Measurements from ENCODE around the gene NUTM2G. TPM values are rescaled to one million over a fixed set of nuclear protein-coding genes. Genes with fewer than 3 reads are reported as not detected.
"Not testable (repeated sequence)": the region's sequence is repeated elsewhere in the genome, so short reads cannot be mapped to it uniquely, and the experiment has no call there.

NUTM2G gene, protein sequence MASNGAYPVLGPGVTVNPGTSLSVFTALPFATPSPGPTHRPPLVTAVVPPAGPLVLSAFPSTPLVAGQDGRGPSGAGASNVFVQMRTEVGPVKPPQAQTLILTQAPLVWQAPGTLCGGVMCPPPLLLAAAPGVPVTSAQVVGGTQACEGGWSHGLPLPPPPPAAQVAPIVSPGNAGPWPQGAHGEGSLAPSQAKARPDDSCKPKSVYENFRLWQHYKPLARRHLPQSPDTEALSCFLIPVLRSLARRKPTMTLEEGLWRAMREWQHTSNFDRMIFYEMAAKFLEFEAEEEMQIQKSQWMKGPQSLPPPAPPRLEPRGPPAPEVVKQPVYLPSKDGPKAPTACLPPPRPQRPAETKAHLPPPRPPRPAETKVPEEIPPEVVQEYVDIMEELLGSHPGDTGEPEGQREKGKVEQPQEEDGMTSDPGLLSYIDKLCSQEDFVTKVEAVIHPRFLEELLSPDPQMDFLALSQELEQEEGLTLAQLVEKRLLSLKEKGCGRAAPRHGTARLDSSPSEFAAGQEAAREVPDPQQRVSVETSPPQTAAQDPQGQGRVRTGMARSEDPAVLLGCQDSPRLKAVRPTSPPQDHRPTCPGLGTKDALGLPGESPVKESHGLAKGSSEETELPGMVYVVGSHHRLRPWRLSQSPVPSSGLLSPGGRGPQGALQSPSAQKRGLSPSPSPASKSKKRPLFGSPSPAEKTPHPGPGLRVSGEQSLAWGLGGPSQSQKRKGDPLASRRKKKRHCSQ
- total RNA-seq (2014; rRNA removed; shearing (Covaris generic); ENCODE audit: low replicate concordance) = not detected in 2 replicates

DNA sequence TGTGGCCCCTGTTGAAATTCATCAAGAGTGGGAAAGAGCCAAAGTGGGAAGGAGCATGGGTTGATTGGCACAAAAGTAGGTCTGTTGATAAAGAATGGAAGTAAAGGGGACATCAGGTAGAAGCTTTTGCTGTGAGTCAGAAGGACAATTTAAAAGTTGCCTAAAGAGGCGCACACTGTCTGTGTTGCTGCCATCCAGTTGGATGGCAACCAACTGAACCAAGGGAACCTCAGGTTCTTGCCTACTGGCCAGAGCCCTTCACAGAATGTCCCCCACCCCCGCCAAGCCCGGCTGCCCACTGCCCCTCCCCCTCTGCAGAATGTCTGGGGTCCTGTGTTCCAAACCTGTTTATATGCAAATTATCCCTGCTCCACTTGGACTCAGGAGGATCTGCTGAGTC is at the start of gene NUTM2G:
Gene NUTM2G, plus strand, starts transcription at position 301 of the 400 bp plus-strand sequence. CDS start 182 bp downstream, outside the sequence.
- DNase-seq (ENCODE audit: low read depth); in situ Hi-C loops (cut with HindIII; ENCODE audit: low pct_unique_long_range_greater_than_20kb, low sequenced_read_pairs): not testable (repeated sequence)

DNA sequence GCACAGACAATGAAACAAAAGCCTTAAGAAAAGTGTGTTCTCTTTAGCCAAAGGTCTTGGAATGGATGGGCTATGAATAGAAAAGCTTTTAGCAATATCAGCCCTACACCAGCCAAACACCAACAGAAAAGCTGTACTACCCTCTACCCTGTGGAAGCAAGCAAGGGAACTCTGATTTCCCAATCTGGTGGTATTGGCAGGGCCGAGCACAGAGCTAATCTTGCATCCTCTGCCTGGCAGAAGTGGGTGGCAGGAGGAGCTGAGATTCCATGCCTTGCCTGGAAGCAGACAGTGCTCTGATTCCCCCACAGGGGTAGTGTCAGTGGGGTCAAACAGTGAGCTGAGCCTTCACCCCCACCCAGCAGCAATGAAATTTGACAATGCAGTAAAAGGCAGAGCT is 44.7 kb upstream of the NUTM2G start:
- in situ Hi-C loops (cut with HindIII; ENCODE audit: low pct_unique_long_range_greater_than_20kb, low sequenced_read_pairs) = no loop called here
- DNase-seq (ENCODE audit: low read depth) = no peak

DNA sequence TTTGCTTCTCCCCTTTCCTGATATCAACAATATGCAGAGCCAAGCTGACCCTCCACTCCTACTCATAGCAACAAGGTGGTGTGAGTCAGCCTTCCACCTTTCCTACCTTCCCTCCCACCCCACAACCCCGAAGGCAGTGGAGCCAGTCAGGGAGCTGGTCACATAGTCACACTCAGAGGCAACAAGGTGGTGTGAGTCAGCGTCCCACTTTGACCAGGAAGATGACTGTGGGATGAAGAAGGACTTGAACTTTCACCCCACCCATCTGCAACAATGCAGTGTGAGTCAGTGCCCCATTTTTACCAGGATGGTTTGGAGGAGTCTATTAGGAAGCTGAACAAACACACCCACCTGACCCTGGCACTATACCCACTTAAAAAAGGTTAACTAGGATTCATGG is 44.2 kb upstream of the NUTM2G start:
- peak; percentile 92 for DNase-seq (ENCODE audit: low read depth)
- in situ Hi-C loops (cut with HindIII; ENCODE audit: low pct_unique_long_range_greater_than_20kb, low sequenced_read_pairs) = no loop called here

DNA sequence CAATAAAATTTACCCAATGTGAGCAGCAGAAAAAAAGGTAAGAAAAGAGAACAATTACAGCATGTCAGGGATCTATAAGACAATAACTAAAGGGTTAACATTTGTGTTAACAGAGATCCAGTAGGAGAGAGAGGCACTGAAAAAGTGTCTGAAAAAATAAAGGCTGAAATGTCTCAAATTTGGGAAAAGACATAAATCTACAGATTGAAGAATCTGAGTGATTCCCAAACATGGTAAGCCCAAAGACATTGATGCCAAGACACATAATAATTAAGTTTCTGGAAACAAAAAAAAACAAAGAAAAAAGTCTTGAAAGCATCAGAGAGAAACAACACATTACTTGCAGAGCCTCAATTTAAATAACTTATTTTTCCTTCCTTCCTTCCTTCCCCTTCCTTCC is 43.2 kb upstream of the NUTM2G start:
- in situ Hi-C loops (cut with HindIII; ENCODE audit: low pct_unique_long_range_greater_than_20kb, low sequenced_read_pairs) = no loop called here
- no peak for DNase-seq (ENCODE audit: low read depth)

DNA sequence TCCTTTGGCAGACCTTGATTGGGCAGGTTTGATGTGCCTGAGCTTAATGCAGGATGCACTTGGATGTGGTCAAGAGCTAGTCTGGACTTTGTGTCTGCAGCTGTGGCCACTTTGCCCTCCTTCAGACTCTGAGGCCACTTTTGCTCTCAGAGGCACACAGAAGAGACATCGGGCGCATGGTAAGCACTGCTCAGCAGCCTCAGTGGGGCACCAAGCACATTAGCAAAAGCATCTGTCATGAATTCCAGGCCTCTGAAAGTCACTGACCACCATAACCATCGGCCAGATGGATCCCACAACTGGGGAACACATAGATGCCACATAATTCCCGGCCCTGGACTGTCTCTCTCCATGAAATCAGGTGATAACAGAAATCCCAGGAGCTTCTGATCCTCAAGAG is 40.1 kb upstream of the NUTM2G start:
- DNase-seq (ENCODE audit: low read depth) = no peak
- in situ Hi-C loops (cut with HindIII; ENCODE audit: low pct_unique_long_range_greater_than_20kb, low sequenced_read_pairs) = no loop called here

DNA sequence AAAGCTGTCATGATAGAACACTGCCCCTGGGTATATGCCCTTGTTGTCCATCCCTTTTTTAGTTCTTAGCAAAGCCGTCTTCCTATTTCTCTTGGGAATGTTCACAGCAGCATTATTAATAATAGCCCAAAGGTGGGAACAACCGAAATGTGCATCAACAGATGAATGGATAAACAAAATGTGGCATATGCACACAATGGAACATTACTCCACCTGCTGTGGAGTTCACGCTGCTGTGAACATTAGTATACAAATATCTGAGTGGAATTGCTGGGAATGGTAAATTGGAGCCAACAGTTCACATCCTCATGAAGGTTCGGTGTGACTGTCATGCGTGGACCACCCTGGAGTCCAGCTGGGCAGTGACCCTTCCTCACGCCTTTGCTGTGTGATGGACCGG is 36.5 kb upstream of the NUTM2G start:
- in situ Hi-C loops (cut with HindIII; ENCODE audit: low pct_unique_long_range_greater_than_20kb, low sequenced_read_pairs) = no loop called here
- no peak for DNase-seq (ENCODE audit: low read depth)

DNA sequence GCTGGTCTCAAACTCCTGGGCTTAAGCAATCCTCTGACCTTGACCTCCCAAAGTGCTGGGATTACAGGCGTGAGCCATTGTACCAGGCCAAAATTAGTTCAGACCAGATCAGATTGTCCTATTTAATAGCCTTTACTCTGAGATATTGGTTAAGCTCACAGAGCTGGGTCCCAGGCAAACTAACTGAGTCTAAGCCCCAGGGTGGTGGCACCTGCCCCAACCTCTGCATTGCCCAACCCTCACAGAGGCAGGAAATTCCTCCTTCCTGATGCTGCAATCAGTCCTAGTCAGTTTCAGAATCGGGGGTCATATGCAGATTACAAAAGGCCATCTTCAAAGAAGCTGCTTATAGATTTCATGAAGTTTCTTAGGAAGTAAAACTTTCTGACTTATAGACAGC is 28.6 kb upstream of the NUTM2G start:
- DNase-seq (ENCODE audit: low read depth); in situ Hi-C loops (cut with HindIII; ENCODE audit: low pct_unique_long_range_greater_than_20kb, low sequenced_read_pairs): not testable (repeated sequence)

DNA sequence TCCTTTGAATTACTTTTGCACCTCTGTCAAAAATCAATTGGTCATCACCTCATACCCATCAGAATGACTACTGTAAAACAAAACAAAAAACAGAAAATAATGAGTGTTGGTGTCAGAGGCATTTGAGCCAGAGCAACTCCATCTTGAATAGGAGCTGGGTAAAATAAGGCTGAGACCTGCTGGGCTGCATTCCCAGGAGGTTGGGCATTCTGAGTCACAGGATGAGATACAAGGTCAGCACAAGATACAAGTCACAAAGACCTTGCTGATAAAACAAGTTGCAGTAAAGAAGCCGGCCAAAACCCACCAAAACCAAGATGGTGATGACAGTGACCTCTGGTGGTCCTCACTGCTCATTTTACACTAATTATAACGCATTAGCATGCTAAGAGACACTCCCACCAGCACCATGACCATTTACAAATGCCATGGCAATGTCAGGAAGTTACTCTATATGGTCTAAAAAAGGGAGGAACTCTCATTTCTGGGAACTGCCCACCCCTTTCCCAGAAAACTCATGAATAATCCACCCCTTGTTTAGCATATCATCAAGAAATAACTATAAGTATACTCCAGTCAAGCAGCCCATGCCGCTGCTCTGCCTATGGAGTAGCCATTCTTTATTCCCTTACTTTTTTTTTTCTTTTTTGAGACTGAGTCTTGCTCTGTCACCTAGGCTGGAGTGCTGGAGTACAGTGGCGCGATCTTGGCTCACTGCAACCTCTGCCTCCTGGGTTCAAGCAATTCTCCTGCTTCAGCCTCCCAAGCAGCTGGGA is 23.5 kb upstream of the NUTM2G start:
- DNase-seq (ENCODE audit: low read depth); in situ Hi-C loops (cut with HindIII; ENCODE audit: low pct_unique_long_range_greater_than_20kb, low sequenced_read_pairs): not testable (repeated sequence)

DNA sequence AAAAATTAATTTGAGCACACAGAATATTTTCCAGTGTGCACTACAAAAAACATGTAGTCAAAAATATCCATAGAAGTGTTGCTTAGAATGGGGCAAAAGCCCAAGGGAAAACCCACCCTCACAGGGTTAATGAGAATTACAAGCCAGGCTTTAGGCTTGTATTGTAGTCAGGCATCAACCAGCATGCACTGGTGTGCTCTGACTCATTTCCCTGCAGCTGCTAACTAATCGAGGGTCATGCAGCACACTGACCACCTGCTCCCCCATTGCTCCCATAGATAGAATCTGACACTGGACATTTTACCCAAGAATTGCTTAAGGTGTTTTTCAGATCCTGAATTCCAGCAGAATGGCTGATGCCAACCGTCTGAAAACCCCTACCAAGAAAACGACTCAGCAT is 20.2 kb upstream of the NUTM2G start:
- DNase-seq (ENCODE audit: low read depth); in situ Hi-C loops (cut with HindIII; ENCODE audit: low pct_unique_long_range_greater_than_20kb, low sequenced_read_pairs): not testable (repeated sequence)

DNA sequence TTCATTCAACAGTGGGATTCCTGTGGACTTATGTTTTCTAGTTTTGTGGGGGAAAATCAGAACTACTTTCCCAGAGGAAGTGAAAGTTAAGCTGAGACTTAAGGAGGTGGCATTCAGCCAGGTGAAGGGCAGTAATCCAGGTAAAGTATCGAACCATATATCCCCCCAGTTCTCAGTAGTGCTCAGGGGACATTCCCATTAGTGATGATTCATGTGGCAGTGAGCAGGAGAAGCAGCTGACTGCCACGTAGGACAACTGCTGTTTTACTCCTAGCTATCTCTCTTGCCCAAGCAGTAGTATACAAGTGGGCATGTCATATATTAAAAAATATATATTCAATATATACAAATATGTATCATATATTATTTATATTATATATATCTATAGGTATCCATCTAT is 13.1 kb upstream of the NUTM2G start:
- DNase-seq (ENCODE audit: low read depth); in situ Hi-C loops (cut with HindIII; ENCODE audit: low pct_unique_long_range_greater_than_20kb, low sequenced_read_pairs): not testable (repeated sequence)

DNA sequence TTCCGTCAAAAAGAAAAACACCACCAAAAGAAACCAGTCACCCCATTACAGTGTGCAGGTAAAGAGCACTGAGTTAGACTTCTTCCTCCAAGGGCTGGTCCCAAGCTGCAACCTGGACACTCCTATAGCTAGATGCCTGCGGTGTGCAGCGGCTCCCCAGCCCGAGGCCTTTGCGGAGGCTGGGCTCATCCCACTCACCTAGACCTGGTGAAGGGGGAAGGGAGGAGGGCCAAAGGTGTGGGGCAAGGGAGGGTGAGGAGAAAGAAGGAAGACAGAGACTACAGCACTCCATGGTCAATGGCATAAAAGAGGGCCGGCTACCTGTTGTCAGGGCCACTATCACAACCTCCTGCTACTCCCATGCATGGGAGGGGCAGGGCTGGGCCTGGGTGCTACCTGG is 12.1 kb upstream of the NUTM2G start:
- in situ Hi-C loops (cut with HindIII; ENCODE audit: low pct_unique_long_range_greater_than_20kb, low sequenced_read_pairs); DNase-seq (ENCODE audit: low read depth): not testable (repeated sequence)

DNA sequence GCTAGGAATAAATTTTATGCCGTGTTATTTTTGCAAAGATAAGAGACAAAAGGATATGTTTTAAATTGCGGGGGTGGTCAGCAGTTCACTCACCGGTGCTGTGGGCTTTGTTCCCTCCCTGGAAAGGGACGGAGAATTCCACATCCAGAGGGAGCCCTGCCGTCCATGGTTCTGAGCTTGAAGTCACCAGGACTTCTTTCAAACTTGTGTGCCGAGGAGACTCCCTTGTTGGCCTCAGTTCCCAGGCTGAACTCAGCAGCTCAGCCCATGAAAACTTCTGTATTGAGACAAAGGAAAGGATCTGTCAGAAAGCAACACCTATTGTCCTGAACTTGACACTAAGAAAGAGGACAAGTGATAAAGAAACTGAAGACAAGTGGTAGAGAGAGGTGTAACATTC is 10.1 kb upstream of the NUTM2G start:
- DNase-seq (ENCODE audit: low read depth); in situ Hi-C loops (cut with HindIII; ENCODE audit: low pct_unique_long_range_greater_than_20kb, low sequenced_read_pairs): not testable (repeated sequence)

DNA sequence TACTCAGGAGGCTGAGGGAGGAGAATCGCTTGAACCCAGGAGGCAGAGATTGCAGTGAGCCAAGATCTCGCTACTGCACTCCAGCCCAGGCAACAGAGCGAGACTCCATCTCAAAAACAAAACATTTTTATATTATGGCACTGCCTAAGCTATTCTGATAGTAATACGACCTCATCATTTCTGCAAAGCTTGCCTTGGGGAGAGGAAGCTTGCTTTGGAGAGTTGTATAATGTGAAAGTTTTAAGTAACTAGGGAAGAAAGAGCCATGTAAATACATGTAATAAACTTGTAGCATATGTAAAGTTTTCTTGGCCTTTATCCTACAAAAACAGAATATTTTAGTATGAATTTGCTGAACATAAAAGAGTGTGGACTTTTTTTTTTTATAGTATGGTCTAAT is 7.8 kb upstream of the NUTM2G start:
- DNase-seq (ENCODE audit: low read depth); in situ Hi-C loops (cut with HindIII; ENCODE audit: low pct_unique_long_range_greater_than_20kb, low sequenced_read_pairs): not testable (repeated sequence)

DNA sequence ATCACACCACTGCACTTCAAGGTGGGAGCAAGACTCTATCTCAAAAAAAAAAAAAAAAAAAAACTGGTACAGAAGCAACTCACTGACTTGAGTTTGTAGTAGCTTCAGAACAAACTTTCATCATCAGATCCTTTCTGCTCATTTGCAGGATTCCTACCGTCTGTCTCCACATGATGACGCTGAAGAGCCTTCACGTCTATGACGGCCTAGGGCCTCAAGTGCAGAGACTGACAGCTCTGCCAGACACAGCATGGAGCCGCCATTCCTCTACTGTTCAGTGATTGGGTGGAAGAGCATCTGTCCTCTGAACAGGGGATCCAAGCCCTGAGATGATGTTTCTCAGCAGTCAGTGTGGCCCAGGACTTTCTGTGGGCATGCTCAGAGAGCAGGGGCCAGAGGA is 3.1 kb upstream of the NUTM2G start:
- DNase-seq (ENCODE audit: low read depth); in situ Hi-C loops (cut with HindIII; ENCODE audit: low pct_unique_long_range_greater_than_20kb, low sequenced_read_pairs): not testable (repeated sequence)

DNA sequence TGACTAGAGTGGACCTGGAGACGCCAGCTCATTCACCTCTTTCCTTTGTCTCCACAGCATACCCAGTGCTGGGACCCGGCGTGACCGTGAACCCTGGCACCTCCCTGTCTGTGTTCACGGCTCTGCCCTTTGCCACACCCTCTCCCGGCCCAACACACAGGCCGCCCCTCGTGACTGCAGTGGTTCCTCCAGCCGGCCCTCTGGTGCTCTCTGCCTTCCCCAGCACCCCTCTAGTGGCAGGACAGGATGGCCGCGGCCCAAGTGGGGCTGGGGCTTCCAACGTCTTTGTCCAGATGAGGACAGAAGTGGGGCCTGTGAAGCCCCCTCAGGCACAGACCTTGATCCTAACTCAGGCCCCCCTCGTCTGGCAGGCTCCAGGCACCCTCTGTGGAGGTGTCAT is 3.0 kb downstream of the NUTM2G start:
- in situ Hi-C loops (cut with HindIII; ENCODE audit: low pct_unique_long_range_greater_than_20kb, low sequenced_read_pairs); DNase-seq (ENCODE audit: low read depth): not testable (repeated sequence)

DNA sequence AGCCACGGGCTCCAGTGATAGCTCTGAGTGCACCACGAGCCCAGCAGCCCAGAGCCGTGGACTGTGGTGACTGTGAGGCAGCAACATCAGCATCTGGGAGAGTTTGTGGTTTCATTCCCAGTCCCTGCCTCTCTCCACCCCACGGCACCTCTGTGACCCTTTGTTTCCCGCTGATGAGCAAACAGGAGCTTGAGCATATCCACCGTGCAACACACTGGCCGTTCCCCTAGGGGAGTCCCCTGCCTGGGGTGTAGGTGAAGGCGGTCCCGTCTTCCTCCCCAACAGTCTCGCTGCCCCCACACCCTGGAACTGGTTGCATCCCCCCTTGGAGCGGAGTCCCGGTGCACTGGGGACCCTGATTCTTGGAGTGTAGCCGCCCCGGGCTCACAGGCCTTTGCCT is 5.5 kb downstream of the NUTM2G start:
- in situ Hi-C loops (cut with HindIII; ENCODE audit: low pct_unique_long_range_greater_than_20kb, low sequenced_read_pairs); DNase-seq (ENCODE audit: low read depth): not testable (repeated sequence)

DNA sequence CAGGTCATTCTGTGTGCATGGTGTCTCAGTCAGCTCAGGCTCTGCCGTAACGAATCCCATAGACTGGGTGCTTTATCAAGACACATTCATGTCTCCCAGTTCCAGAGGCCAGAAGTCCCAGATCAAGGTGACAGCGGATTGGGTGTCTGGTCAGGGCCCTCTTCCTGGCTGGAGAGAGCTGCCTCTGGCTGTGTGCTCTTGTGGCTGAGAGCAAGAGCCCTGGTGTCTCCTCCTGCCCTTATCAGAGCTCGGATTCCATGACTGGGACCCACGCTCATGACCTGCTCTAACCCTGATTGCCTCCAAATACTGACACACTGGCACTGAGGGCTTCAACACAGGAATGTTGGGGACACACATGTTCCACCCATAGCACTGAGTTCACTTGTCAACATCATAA is 6.1 kb downstream of the NUTM2G start:
- in situ Hi-C loops (cut with HindIII; ENCODE audit: low pct_unique_long_range_greater_than_20kb, low sequenced_read_pairs) = not testable (repeated sequence)
- DNase-seq (ENCODE audit: low read depth) = peak; percentile 3

DNA sequence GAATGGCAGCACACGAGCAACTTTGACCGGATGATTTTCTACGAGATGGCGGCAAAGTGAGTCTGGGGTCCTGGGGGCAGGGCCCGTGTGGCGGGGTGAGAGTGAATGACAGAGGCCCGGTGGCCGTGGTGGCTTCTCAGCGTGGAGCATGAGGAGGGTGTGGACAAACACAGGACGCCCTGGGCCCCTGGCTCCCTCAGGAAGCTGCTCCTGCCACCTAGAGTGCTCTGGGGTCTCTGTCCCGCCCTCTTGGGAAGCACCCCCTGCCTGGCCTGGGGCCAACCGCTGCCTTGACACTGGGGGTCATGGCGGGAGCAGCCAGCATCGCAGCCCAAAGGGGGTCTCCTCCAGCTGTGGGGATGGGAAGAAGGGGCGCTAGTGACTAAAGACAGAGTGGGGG is 6.8 kb downstream of the NUTM2G start:
- DNase-seq (ENCODE audit: low read depth); in situ Hi-C loops (cut with HindIII; ENCODE audit: low pct_unique_long_range_greater_than_20kb, low sequenced_read_pairs): not testable (repeated sequence)

DNA sequence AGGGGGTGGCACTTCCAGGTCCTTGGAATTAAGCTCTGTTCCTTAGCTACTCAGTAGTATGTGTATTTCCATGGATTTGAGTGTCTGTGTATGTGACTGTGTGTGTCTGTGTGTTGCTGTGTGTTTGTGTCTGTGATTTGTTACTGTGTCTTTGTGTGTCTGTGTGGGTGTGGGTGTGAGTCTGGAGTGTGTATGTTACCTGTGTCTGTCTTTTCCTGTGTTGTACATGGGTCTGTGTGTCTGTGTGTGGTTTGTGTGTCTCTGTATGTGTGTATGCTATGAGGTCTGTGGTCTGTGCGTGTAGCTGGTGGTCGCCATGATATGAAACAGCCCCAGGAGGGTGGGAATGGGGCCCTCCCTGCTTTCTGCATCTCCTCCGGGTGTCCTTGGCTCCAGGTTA is 8.8 kb downstream of the NUTM2G start:
- in situ Hi-C loops (cut with HindIII; ENCODE audit: low pct_unique_long_range_greater_than_20kb, low sequenced_read_pairs); DNase-seq (ENCODE audit: low read depth): not testable (repeated sequence)
